ENCODE results near the gene NAV1.
"Not testable (repeated sequence)": the region's sequence is repeated elsewhere in the genome, so short reads cannot be mapped to it uniquely, and the experiment has no call there.

The NAV1 gene

DNA sequence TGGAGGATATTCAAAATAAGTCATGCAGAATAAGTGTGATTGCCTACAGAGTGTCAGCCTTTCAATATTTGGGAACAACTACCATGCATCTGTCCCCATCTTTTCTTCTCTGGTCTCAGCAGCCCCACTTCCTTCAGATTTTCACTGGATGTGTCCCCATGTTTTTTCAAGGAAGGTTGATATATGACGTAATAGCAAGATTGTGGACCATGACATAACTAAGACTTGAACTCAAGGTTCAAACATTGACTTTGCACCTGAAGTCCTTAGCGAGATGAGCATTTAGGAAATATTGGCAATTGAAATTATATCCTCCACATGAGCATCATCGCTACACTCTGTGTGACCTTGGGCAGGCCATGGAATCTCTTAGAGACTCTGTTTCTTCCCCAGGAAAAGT lies 5.8 kb downstream of the NAV1 start:
- DNase-seq (ENCODE audit: low read depth), result no peak

- no peak for DNase-seq (ENCODE audit: low read depth)
Observed at GRCh38 chr1:201545851-201546492, 7.0 kb downstream of the NAV1 start.

DNA sequence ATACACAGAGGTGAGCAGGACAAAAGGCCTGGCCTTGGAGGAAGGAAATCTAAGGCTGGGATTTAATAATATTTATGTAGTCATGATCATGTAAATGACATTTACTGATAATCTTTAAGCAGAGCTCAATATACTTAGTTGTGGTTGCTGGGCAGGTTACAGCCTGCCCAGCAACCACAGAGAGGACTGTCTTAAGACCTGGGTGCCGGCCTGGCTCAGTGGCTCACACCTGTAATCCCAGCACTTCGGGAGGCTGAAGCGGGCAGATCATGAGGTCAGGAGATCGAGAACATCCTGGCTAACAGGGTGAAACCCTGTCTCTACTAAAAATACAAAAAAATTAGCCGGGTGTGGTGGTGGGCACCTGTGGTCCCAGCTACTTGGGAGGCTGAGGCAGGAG lies 10.6 kb downstream of the NAV1 start:
- DNase-seq (ENCODE audit: low read depth), result not testable (repeated sequence)

GRCh38 chr1:201551096-201551495 lies 12.2 kb downstream of the NAV1 start:
- no peak for DNase-seq (ENCODE audit: low read depth)

DNA sequence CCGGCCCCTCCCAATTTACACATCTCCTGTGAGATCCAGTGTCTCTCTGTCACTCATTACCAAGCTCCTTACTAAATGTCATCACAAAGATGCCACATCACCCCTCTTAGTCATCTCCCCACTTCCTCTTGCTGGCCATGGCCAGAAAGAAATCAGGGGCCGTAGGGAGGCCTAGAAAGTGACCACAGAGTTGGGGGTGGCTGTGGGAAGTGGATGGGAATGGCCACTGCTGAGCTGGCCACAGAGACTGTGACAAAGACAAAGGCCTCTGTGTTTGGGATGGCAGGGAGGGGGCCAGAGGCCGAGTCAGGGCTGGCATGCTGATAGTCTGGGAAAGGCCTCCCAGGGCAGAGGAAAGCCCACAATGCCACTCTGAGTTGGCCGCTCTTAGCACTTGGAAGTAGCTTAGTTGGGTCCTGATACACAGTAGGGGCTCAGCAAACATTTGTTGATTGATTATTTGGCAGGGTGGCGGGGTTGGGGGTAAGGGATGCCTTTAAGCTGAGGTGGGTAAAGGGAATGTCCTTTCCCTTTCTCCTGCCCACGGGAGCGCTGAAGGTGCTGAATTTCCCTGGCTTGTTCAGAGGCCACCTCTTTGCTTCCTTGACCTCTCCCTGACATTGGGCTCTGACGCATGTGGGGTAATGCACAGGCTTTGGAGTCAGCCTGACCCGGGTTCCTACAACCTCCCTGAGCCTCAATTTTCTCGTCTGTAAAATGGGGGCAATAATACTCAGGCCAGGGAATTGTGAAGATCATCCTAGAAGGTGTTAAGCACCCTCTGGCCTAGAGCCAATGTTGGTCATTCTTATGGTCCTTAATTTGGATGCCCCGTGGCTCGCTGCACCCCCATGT lies 13.2 kb downstream of the NAV1 start:
- DNase-seq (ENCODE audit: low read depth), result no peak

GRCh38 chr1:201552941-201553351 lies 14.0 kb downstream of the NAV1 start:
- DNase-seq (ENCODE audit: low read depth), result no peak

DNA sequence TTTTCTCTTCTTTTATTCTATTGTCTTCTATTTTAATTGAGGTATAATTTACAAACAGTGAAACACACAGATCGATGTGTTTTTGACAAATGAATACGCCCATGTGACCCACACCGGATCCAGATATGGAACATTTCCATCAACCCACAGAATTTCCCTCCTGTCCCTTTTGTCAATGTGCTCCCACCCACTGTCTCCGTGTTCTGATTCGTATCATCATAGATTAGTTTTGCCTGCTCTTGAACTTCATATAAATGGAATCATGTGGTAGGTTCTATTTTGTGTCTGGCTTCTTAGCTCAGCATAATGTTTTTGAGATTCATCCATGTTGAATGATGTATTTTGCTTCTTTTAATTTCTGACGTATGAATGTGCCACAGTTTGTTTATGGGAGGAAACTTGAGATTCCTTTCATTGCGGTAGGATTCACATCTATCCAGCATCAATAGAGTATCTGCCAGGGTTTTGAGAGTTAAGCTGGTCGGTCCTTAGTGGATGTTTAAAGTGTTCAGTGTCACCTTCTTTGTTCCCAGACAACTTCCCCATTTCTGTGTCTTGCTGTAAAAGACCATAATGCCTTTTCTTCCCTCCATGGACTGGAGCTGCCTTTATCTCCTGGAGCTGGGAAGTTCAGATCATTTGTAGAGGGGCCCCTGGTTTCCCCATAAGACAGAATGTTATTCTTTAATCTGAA lies 14.7 kb downstream of the NAV1 start:
- DNase-seq (ENCODE audit: low read depth), result no peak

DNA sequence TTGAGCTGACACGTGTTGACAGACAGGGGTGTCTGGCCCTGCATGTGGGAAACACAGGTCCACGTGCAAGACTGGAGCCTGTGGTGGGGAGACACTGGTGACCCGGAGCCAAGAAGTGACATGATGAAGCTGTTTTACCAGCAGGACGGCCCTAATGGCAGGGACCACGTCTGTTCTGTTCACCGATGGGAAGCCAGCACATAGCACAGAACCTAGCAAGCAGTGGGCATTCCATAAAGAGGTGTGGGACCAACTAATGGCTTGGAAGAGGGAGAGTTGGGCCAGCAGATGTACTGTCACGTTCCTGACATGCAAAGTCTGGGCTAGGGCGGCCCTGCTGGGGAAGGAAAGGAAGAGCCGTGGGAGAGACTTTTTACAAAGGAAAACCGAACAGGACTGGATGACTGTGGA lies 15.3 kb downstream of the NAV1 start:
- DNase-seq (ENCODE audit: low read depth), result no peak

- DNase-seq (ENCODE audit: low read depth), result no peak
Observed at GRCh38 chr1:201554789-201555592, 16.1 kb downstream of the NAV1 start.

DNA sequence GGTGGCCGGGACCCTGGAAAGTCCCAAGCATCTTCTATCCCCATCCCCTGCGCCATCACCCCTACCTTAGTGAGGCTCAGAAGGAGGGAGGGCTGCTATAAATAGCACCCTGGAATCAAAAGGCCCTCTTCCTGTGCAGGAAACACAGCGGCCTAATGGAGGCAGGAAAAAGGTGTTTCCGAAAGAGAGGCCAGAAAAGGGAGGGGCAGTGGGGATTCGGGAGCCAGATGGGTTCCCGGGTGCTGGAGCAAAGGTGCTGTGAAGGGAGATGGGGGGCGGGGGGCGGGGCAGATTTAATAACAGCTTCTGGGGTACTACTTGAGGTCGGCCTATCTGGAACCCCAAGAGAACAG lies 16.6 kb downstream of the NAV1 start:
- DNase-seq (ENCODE audit: low read depth), result no peak

- DNase-seq (ENCODE audit: low read depth), result no peak
Observed at GRCh38 chr1:201556841-201557571, 18.1 kb downstream of the NAV1 start.

GRCh38 chr1:201557572-201557958 lies 18.6 kb downstream of the NAV1 start:
- DNase-seq (ENCODE audit: low read depth), result no peak

GRCh38 chr1:201559679-201560162 lies 20.8 kb downstream of the NAV1 start:
- DNase-seq (ENCODE audit: low read depth), result peak; percentile 38

DNA sequence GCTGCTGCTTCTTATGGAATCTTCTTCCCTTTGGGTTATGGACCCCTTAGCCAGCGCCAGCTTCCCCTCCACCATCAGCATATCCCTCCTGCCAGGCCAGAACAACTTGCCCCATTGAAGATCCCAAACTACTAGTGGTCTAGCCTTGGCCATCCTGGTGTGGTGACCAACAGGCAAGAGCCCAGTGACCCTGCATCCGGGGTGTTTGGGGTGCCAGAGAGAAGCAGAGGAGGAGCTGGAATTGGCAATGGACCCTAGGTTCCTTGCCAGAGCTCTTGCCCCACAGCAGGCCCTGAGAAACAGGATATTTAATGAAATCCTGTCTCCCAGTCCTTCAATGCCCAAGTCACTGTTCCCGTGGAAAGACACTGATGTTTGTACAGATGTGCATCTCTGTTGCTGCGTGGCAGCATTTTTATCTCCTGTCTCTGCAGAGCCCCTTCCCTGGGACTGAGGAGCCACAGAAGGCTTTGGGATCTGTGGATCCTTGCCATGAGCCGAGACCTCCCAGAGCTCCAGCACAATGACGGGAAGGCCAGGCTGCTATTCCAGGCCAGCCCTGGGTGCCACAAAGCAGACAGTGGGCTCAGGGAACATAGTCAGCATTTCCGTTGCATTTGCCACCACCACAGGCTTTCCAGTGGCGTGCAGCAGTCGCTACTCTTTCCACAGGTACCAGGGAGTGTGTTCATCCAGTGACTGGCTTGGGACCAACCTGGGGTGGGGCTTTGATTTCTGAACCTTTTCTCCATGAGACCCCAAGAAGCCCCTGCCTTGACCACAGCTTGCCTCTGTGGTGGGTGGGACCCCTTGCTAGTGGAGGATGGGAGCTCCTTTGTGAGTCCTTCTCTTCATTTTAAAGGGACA lies 21.6 kb downstream of the NAV1 start:
- DNase-seq (ENCODE audit: low read depth), result no peak

- DNase-seq (ENCODE audit: low read depth), result no peak
Observed at GRCh38 chr1:201561195-201561564, 22.3 kb downstream of the NAV1 start.

- no peak for DNase-seq (ENCODE audit: low read depth)
Observed at GRCh38 chr1:201561601-201562000, 22.7 kb downstream of the NAV1 start.

DNA sequence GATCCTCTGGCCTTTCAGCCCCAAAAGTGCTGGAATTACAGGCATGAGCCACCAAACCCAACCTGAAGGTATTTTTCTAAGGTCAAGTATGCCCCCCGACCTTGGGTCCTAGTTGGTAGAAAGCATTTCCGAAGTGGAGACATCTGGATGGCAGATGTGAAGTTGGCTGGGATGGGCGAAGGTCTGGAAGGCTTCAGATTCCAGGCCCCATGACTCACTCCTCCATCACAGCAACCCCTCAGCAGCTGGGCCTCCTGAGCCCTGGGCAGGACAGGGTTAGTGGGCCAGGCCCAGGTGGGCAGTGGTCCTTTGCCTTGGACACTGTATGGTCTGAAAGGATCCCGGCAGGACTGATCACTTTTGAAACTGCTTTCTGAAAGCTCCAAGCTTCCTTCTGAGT lies 23.3 kb downstream of the NAV1 start:
- no peak for DNase-seq (ENCODE audit: low read depth)

GRCh38 chr1:201562659-201563405 lies 23.9 kb downstream of the NAV1 start:
- DNase-seq (ENCODE audit: low read depth), result no peak

- DNase-seq (ENCODE audit: low read depth), result no peak
Observed at GRCh38 chr1:201563406-201563780, 24.5 kb downstream of the NAV1 start.

- DNase-seq (ENCODE audit: low read depth), result no peak
Observed at GRCh38 chr1:201563941-201564340, 25.0 kb downstream of the NAV1 start.

Data from stimulated activated CD8-positive, alpha-beta memory T cell treated with anti-CD3 and anti-CD28 coated beads, Interleukin-7, amount 100 ng/mL, for 24 hours (primary cell).